Activated CD4-positive, CD25-positive, alpha-beta regulatory T cell treated with anti-CD3 and anti-CD28 coated beads, Interleukin-2, amount 50 U/mL, for 16 hours (primary cell): ENCODE measurements around the gene ATXN7L1.

Experiments
- DNase-seq: peaks from one replicate; pipeline ENCODE4 v3.0.0-alpha.2; 2020; ENCODE audit warnings: low read depth, low spot score

Gene ATXN7L1

DNA sequence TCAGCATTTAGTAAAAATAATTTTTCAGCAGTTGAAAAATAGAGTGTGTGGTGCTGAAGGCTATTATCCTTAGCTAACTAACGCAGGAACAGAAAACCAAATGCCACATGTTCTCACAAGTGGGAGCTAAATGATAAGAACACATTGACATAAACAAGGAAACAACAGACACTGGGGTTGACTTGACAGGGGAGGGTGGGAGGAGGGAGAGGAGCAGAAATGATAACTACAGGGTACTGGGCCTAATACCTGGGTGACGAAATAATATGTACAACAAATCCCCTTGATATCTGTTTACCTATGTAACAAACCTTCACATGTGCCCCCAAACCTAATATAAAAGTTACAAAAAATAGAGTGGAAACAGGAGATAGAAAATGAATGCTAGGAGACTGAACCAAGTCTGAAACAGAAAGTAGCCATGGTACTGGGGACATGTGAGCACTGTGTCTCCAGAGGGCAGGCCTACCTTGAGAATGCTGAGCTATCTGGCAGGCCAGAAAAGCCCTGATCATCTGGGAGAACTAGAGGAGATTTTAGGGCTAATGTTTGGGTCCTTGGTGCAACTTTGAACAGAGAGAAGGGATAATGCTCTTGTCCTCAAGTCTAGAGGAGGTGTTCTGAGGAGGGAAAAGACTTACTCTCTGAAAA is 290.4 kb downstream of the ATXN7L1 start:
- no peak for DNase-seq

DNA sequence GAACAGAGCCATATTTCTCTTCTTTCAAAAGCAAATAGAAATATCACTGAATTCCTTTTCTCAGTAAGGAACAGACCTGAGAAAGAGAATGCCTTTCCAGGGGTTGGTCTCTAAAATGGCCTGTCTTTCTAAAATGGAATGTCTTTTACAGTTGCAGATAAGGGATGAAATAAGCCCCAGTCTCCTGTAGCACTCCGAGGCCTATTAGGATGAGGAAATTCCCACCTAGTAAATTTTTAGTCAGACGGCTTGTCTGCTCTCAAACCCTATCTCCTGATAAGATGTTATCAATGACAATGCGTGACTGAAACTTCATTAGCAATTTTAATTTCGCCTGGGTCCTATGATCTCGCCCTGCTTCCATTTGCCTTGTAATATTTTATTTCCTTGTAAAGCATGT is 292.2 kb downstream of the ATXN7L1 start:
- no peak for DNase-seq

DNA sequence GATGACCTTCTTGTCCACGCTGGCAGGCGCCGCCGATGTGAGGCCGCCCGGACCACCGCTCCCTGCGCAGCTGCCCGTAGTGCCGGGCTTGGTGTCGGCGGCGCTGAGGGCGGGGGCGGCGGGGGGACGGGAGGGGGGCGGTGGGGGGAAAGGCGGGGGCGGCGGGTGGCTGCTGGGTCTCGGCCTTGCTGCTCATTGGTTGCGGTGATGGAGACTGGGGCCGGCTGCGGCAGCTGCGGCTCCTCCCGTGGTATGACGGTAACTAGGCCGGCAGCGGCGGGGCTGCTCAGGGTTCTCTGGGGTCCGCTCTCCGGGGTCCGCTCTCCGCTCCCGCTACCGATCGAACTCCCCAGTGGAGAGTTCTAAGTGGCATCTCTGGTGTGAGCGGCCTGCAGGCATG is 293.3 kb downstream of the ATXN7L1 start:
- DNase-seq: no peak

DNA sequence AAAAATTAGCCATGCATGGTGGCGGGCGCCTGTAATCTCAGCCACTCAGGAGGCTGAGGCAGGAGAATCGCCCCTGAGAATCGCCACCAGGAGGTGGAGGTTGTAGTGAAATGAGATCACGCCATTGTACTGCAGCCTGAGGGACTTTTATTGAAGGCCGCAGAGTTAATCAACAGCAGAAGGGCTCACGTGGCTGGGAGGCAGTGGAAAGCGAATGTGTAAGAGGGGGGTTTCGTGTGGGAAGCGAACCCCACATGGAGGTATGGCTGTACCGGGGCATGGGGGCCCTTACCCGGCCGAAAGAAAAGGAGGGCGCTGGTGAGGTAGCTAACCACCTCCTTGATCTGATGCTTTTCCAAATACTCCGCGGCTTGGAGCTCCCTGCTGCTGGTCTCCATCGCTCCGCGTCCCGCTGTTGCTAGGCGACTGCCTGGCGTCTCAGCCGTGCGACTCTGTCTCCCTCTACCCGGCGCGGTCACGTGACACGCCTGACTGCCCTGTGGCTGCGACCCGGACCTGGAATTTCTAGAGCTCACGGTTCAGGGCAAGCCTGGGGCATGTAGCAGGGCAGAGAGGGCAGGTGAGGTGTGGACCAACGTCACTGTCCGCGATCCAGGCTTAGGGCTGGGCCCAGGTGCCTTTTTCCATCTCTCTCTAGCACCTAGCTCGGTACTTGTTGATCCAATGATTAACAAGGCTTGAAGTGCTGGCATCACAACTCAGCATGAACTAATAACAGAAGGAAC is 295.2 kb downstream of the ATXN7L1 start, which contains the start of gene EFCAB10:
Gene EFCAB10, minus strand, starts transcription at position 428 of the 746 bp plus-strand sequence. Its CDS starts 30 bp downstream, at position 398.
- no peak for DNase-seq

DNA sequence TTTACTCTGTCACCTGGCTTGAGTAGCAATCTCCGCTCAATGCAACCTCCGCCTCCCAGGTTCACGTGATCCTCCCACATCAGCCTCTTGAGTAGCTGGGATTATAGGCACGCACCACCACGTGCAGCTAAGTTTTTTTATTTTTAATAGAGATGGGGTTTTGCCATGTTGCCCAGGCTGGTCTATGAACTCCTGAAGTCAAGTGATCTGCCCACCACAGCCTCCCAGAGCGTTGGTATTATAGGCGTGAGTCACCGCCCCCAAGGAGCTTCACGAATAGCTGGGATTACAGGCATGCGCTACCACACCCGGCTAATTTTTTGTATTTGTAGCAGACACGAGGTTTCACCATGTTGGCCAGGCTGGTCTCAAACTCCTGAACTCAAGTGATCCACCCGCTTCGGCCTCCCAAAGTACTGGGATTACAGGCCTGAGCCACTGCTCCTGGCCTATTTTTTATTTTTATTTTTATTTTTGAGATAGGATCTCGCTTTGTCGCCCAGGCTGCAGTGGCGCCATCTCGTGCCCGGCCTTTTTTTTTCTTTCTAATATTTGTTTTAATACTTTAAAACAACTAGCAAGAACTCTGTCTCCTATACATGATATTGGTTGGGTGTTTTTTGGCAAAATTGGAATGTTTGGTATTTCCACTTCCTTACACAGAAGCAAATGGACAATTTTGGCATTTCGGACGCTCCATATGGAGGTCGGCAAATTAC is 296.2 kb downstream of the ATXN7L1 start:
- no peak for DNase-seq

DNA sequence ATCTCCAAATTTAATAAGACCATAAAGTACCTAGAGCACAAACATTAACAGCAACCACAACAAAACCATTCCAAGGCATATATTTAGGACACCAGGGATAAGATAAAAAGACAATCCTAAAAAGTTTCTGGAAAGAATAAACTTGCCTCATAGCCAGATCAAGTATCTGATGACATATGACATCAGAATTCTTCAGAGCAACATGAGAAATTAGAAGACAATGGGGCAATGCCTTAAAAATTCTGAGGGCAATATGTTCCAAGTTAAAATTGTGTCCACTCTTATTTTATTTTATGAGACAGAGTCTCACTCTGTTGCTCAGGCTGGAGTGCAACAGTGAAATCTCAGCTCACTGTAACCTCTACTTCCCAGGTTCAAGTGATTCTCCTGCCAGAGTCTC is 297.9 kb downstream of the ATXN7L1 start:
- no peak for DNase-seq

DNA sequence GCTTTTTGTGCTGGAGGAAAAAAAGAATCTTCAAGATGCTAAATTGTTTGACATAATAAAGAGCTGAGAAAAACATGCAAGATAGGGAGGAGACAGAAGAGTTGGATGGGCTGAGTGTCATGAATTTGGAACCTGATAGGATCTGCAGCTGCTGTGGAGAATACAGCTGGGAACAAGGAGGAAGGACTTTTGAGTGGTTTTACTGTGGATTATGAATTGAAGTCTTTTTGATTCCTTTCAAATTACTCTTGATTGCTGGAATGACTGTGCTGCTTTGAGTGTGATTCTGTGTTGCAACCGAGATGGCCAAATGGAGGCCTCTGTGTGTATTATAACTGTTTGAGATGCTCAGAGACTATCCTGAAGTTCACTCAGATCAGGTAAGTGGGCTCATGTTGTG is 299.1 kb downstream of the ATXN7L1 start:
- no peak for DNase-seq

DNA sequence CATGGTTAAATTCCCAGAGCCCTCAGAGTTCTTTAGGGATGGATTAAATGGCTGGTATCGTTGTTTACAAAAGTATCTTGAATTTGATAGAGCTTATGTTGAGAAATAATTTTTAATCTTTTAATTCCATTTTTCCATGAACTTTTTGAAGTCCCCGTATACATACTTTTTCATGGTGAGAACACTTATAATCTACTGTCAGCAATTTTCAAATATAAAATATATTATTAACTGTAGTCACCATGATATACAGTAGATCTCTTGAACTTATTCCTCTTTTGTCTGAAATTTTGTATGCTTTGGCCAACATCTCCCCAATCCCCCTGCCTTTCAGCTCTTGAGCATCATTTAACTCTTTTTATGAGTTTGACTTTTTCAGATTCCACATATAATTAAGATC is 304.5 kb downstream of the ATXN7L1 start:
- DNase-seq: no peak

DNA sequence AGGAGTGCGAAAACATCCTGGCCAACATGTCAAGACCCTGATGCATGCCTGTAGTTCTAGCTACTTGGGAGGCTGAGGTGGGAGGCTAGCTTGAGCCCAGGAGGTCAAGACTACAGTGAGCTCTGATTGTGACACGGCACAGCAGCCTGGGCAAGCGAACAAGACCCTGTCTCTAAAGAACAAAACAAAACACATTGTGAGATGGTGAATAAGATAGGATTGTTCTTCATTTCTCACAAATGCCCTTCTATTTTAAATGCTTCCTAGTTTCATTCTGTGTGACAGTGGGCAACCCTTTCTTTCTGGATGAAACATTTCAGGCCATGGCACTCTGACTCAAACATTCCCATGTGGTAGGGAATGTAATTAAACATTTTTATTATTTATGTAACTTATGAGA is 308.6 kb downstream of the ATXN7L1 start:
- no peak for DNase-seq

DNA sequence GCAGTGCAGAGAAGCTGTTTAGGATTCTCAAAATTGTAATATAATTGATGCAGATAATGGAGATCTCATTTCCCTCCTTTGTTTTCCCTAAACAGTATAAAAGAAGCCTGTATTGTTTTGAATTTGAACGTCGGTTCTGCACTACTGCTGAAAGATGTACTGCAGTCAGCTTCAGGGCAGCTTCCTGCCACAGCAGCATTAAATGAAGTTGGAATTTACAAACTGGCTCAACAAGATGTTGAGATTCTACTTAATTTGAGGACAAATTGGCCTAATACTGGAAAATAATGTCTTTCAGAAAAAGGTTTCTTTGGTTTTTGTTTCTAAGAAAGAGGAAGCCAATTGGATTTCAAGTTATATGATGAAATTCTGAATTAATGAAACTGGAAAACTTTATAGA is 309.4 kb downstream of the ATXN7L1 start:
- no peak for DNase-seq

DNA sequence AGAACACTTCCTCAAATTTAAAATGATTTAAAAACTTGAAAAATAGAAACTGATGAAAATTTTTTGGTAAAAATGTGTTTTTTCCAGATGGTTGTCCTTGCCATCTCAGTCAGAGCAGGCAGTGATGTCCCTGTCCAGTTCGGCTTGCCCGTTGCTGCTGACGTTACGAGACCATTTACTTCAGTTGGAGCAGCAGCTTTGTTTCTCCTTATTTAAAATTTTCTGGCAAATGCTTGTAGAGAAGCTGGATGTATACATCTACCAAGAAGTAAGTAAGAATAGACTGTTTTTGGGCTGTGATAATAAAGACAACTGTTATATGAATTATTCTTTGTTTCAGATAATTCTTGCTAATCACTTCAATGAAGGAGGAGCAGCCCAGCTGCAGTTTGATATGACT is 311.2 kb downstream of the ATXN7L1 start:
- no peak for DNase-seq

DNA sequence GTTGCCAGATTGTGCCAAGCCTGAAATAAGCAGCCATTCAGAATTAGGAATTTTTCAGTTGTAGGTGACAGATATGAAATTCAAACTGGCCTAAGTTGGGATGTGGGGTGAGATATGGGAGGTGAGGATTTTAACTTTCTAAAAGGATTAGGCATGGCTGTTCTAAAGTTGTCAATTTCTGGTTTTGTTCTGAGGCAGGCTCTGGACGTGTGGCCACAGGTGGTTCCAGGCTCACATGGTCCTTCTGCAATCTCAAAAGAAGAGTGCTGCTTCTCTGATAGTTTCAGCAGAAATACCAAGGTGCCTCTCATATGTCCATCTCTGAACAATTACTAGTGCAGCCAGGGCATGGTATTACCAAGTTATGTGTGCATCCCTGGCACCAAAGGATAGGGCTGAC is 316.5 kb downstream of the ATXN7L1 start:
- no peak for DNase-seq
